GM18858 (cell line): ENCODE results near the gene FAM210B.
A peak's percentile ranks its signal among the peaks of the same experiment; 100 is the strongest.
"Not testable (repeated sequence)": the region's sequence is repeated elsewhere in the genome, so short reads cannot be mapped to it uniquely, and the experiment has no call there.

Experiments used
- ATAC-seq: cut with Tn5 transposase; IDR thresholded peaks from one replicate; pipeline ENCODE4 v1.9.1; 2021; ENCODE audit not compliant: unreplicated experiment

The FAM210B gene, protein sequence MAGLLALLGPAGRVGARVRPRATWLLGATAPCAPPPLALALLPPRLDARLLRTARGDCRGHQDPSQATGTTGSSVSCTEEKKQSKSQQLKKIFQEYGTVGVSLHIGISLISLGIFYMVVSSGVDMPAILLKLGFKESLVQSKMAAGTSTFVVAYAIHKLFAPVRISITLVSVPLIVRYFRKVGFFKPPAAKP

DNA sequence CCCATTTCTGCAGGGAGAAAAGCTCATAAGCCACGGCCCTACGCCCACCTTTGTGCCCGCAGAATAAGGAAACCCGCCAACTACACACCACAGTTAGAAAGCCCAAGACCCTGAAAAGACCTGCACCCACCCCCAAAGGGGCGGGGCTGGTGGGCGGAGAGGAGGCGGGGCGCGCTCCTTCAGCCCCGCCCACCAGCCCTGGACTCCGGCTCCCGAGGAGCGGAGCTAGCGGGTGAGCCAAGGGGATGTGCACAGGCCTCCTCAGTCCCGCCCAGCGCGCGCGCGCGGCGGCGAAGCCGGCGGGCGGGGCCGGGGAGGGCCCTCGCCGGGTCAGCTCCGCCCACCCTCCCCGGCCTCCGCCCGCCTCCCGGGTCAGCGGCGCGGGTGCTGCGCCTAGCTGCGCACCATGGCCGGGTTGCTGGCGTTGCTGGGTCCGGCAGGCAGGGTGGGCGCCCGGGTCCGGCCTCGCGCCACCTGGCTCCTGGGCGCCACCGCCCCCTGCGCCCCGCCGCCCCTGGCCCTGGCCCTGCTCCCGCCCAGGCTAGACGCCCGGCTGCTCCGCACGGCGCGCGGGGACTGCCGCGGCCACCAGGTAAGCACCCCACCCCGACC, at the start of gene FAM210B:
Gene FAM210B, plus strand, starts transcription at position 375 of the 612 bp plus-strand sequence. Its CDS starts 32 bp downstream, at position 407.
- ATAC-seq: peak; percentile 97

DNA sequence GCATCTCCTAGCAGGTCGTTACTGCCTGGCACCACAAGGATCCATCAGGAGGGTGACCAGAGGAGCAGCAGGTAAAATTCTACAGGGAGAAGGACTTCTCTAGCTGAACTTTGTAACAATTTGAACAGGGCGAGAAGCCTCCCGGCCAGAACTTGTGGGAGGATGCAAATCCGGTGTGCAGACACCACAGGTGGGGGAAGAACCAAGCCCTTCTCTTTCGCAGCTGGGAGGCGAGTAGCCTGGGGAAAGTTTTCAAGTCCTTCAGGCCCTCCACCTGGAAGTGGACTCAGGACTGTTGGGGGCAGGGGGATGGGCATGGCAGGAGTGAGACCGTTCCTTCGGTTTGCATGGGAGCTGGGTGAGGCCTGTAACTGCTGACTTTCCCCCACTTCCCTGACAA, 42.7 kb upstream of the FAM210B start:
- no peak for ATAC-seq

DNA sequence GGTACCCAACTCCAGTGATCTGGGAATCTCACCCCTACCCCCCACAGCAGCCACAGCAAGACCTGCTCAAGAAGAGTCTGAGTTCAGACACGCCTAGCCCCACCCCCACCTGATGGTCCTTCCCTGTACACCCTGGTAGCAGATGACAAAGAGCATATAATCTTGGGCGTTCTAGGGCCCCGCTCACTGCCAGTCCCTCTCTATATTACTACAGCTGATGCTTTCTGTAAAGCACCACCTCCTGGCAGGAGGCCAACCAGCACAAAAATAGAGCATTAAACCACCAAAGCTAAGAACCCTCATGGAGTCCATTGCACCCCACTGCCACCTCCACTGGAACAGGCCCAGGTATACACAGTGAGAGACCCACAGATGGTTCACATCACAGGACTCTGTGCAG, 42.3 kb upstream of the FAM210B start:
- no peak for ATAC-seq

- ATAC-seq: no peak
Measured at GRCh38 chr20:56322681-56323080, 36.1 kb upstream of the FAM210B start.

GRCh38 chr20:56323206-56323605, 35.6 kb upstream of the FAM210B start:
- no peak for ATAC-seq

DNA sequence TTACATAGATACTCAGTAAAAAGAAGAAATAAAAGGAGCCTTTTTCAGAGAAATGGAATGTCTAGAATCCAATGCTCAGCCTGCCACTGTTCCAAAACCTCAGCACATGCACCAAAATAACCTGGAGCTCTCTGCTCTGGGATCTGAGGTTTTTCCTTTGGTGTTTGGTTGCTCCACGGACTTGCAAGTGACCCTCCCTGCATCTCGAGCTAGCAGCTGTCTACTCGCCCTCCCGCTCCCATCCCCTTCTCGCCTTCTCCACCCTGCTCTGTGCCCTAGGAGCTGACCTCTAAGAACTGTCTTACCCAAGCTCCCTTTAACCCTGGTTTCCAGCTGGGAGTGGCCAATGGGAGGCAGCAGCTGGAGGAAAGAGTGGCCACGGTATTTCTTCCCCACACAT, 35.1 kb upstream of the FAM210B start:
- no peak for ATAC-seq

GRCh38 chr20:56324806-56325205, 34.0 kb upstream of the FAM210B start:
- no peak for ATAC-seq

GRCh38 chr20:56328861-56329260, 29.9 kb upstream of the FAM210B start:
- ATAC-seq: no peak

- not testable (repeated sequence) for ATAC-seq
Measured at GRCh38 chr20:56336709-56337108, 22.1 kb upstream of the FAM210B start.

DNA sequence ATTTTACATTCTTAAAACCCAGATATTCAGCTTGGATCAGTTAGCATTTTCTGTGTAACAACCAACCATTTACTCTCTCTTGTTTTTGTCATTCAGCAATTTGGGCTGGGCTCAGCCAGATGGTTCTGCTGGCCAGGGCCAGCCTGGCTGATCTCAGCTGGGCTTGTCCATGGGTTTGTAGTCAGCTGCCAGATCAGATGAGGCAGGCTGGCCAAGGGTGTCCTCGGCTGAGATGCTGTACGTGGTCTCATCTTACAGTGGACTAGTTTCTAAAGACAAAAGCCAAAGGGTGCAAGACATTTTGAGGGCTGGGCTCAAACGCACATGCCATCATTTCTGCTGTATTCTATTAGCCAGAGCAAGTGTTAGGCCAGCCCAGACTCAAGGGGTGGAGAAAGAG, 16.0 kb upstream of the FAM210B start:
- ATAC-seq: no peak

- ATAC-seq: no peak
Measured at GRCh38 chr20:56343861-56344381, 14.9 kb upstream of the FAM210B start.

GRCh38 chr20:56345911-56346310, 12.9 kb upstream of the FAM210B start:
- no peak for ATAC-seq

GRCh38 chr20:56347628-56348304, 11.0 kb upstream of the FAM210B start:
- no peak for ATAC-seq

DNA sequence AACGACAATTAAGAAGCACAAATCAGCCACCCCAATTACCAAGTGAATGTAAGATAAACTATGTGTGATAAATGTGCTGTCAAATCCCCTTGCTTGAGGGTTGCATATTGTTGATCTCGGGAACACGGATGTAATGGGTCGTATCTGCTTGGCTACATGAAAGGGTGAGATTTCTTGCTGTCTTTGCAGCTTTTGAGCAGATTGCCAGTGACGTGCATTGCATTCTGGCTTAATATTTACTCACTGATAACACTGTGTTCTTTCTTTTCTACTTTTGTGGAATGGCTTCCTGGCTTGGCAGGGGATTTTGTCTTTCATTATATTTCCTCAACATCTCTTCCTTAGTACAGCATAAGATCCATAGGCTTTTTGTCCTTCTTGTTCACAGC, 10.5 kb upstream of the FAM210B start:
- no peak for ATAC-seq

- no peak for ATAC-seq
Measured at GRCh38 chr20:56348746-56349145, 10.0 kb upstream of the FAM210B start.

- no peak for ATAC-seq
Measured at GRCh38 chr20:56350842-56351241, 7.9 kb upstream of the FAM210B start.

- no peak for ATAC-seq
Measured at GRCh38 chr20:56352345-56353055, 6.3 kb upstream of the FAM210B start.

DNA sequence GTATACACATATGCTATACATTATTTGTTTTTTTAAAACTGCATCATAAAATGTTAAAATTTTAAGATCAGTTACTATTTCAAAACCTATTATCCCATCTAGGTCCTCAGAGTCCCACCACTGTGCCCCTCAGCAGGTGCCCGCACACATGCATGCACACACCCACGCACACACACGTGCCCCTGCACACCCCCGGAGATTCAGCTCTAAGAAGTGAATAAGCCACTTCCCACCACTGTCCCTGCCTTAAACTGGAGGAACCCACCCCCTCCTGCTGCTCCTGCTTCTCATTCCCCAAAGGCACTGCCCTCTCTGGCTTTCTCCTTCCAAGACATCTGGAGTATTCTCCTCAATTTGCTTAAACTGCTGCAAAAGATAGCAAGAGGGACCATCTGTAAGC, 5.4 kb upstream of the FAM210B start:
- no peak for ATAC-seq

DNA sequence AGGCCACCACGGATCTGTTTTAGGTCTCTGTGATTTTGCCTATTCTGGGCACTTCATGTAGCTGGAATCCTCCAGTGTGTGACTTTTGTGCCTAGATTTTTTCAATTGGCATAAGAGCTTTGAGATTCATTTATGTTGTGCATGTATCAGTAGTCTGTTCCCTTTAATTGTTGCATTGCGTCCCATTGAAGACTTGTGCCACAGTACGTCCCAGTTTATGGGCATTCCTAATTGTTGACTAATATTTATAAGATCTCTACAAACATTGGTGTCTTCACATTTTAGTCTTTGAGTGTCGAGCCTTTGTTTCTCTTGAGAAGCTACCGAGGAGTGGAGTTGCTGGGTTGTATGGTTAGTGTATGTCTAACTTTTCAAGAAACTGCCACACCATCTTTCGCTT, 704 bp upstream of the FAM210B start:
- ATAC-seq: no peak

DNA sequence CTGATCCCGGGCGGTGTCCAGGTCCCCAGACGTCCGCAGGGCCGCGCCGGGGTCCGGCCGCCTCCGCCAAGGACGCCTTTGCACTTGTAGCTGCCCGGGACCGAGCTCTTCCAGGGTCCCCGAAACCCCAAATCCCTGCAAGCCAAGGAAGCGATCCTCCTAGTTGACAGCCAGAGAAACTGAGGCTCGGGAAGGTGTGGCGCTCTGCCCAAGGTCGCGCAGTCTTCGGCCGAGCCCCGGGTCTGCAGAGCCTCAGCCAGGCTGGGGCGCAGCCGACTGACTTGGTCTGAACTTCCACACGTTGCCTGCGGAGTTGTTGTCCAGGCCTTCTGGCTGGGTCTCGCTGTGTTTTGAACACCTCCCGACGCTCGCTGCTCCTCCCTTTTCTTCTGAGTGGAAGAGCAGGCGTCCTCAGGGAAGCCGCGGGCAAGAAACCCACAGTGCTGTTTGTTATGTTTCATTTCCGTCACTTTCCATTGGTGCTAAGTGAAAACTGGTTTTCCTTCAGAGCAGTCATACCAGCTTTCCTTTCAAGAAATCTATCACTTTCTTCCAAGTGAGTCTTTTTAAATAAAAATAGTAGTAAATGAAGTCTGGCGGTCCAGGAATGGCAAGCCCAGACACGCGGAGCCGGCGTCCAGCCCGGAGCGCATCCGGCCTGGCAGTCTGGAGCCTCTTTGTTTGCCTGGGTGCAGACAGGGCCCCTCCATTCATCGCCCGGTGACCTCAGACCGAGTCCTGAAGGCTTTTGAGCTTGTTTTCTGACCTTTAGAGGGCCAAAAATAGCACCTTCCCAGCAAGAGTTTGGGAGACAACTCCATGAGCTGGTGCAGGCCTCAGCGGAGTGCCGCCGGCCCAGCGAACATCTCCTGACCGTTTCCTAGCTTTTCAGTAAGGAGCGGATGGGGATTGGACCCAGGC, 698 bp downstream of the FAM210B start:
- no peak for ATAC-seq
